ENCODE results near the gene VWA5B1.

- TF ChIP-seq, protein P1, sequence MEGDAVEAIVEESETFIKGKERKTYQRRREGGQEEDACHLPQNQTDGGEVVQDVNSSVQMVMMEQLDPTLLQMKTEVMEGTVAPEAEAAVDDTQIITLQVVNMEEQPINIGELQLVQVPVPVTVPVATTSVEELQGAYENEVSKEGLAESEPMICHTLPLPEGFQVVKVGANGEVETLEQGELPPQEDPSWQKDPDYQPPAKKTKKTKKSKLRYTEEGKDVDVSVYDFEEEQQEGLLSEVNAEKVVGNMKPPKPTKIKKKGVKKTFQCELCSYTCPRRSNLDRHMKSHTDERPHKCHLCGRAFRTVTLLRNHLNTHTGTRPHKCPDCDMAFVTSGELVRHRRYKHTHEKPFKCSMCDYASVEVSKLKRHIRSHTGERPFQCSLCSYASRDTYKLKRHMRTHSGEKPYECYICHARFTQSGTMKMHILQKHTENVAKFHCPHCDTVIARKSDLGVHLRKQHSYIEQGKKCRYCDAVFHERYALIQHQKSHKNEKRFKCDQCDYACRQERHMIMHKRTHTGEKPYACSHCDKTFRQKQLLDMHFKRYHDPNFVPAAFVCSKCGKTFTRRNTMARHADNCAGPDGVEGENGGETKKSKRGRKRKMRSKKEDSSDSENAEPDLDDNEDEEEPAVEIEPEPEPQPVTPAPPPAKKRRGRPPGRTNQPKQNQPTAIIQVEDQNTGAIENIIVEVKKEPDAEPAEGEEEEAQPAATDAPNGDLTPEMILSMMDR (IDR thresholded peaks at IDR 0.05), result no peak
- no peak for TF ChIP-seq POLR2A (IDR thresholded peaks at IDR 0.05)
These were observed 75.4 kb downstream of the VWA5B1 start for GRCh38 chr1:20366056-20366462.
